Esophagus muscularis mucosa (tissue), 4 donors: ENCODE measurements around the gene COL5A1.

ENCODE experiments used
- CTCF ChIP-seq, 3 experiments: fragments of 200-600 bp in 2 of 3; fragments of 450-650 bp in 1 of 3; sonication (generic) in 2 of 3; IDR thresholded peaks; one replicate each; pipeline ENCODE4 v1.5.1; 2017 to 2019; ENCODE audit warnings: antibody characterized with exemption in 3 of 3, mild to moderate bottlenecking in 2 of 3, moderate library complexity in 1 of 3
- EP300 ChIP-seq: sonication (generic); formaldehyde crosslinking; IDR thresholded peaks from one replicate; pipeline ENCODE4 v1.6.1; 2017; ENCODE audit warnings: antibody characterized with exemption
- POLR2A ChIP-seq: fragments of 450-650 bp; IDR thresholded peaks from one replicate; pipeline ENCODE4 v1.6.1; 2017; ENCODE audit warnings: antibody characterized with exemption, moderate library complexity, mild to moderate bottlenecking, low read depth

GRCh38 chr9:134626069-134626423 is 15.6 kb upstream of the COL5A1 start:
- no peak for TF ChIP-seq POLR2A
- TF ChIP-seq CTCF (IDR thresholded peaks at IDR 0.05) = no peak
- TF ChIP-seq EP300 = no peak
